Bone marrow (tissue), 2 donors: ENCODE results near the gene MIB2.

Experiments
- DNase-seq, 2 donors: peaks; one replicate each; lab custom pipeline; 2025; lab: John Stamatoyannopoulos, UW

The MIB2 gene

DNA sequence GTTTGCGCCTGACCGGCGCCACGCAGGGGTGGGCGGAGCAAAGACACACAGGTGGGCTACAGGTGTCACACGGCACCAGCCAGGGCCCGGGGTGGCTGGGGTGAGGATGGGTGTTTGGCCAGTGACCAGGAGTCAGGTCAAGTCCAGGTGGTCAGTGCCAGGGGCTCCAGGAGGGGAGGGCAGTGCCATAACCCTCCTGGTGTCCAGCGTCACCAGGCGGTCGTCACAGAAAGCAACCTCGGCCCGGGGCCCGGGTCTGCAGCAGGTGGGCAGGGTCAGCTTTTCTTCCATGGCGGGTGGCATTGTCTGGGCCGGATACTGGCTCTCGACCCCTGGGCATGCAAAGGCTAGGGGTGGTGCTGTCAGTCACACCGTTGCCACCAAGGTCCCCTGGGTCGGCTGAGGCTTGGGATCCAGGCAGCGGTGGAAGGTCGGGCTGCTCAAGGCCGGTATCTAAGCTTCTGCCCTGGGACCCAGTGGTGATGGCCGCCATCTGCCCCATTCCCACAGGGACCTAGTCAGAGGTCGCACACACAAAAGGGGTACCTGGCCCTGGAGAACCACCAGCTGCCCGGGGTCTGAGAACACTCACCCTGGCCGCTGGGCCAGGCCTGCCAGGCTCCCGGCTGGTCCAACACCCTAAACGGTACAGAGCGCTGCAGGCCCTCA, 17.1 kb upstream of the MIB2 start:
- no peak for DNase-seq

DNA sequence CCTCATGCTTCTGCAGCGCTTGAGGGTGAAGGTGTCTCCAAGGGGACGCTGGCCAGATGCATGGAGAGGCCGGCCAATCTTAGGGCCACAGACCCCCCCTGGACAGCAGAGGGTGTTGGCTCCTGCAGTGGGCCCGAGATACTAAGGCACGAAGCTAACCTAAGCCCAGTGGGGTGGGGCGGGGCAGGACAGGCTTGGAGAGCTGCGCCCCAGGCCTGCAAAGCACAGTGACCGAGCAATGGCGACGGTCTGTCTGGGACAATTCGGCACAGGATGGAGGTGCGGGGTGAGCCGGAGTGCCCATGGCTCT, 16.6 kb upstream of the MIB2 start:
- no peak for DNase-seq

DNA sequence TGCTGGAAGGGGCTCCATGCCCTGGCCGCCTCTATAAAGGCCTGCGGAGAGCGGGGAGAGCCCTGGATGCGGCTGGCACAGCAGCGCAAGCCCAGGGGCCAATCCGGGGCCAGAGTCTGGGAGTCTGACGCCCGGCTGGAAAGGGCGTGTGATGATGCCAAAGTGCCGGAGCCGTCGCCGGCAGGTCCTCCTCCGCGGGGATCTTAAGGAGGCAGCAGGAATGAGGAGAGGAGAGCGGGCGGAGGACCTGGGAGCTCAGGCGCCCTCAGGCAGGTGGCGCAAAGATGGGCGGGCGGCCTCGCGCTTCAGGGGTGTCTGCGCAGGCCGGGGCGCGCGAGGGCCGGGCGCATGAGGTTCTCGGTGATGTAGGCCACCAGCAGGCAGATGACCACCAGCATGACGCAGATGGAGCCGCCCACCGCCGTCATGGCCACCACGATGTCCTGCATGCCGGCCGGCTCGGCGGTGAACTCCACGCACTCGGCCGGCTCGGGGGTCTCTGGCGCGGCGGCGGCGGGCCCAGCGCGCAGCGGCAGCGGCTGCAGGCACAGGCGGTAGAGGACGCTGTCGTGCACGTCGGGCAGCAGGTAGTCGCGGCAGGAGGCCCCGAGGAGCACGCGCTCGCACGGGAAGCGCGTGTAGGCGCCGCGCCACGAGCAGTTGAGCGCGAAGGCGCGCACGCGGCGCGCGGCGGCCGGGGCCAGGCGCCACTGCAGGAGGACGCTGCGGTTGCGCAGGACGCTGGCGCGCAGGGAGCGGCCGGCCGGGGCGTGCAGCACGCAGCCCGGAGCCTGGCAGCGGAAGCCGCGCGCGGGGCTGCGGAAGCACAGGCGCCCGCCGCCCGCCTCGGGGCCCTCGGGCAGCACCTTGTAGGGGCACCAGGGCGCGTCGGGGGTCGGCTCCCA, 16.0 kb upstream of the MIB2 start:
- no peak for DNase-seq

DNA sequence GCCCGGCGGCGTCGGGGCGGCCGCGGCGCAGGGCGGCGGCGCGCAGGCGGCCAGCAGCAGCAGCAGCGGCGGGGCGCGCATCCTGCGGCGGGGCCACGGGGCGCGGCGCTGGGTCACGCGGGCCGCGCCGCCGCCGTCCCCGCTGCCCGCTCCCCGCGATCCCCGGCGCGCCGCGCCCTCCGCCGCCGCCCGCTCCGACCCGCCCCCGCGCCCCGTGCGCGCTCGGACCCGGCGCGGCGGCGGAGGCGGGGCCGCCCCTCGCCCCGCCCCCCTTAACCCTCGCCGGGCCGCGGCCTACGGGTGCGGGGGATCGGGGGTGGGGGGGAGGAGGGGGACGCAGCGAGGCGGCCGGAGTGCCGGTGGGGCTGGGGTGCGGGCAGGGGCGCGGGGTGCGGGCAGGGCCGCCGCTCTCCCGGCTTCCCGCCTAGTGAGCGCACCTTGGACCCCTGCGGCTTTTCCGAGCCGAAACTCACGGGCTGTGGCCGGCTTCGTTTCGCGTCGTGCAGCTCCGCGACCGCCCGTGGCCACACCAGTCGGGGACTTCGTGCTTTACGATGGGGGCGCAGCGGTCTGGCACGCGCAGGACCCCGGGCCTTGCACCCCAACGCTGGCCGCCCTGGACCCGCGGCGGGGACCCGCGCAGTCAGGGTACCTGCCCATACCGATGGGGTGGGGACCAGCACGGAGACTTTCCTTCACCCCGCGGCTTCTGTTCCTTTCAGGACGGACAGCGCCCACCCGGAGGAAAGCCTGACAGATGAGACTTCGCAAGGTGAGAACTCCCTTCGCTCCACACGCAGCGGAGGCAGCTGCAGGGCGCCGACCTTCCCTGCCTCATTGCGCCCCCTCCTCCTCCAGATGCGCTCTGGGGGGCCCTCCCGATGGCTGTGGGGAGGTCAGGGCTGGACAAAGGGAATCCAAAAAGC, 15.1 kb upstream of the MIB2 start, which contains the start of gene FNDC10:
Gene FNDC10 (minus strand): TSS at position 201 of the 926 bp plus-strand sequence. CDS start 120 bp downstream, at position 81.
- no peak for DNase-seq

DNA sequence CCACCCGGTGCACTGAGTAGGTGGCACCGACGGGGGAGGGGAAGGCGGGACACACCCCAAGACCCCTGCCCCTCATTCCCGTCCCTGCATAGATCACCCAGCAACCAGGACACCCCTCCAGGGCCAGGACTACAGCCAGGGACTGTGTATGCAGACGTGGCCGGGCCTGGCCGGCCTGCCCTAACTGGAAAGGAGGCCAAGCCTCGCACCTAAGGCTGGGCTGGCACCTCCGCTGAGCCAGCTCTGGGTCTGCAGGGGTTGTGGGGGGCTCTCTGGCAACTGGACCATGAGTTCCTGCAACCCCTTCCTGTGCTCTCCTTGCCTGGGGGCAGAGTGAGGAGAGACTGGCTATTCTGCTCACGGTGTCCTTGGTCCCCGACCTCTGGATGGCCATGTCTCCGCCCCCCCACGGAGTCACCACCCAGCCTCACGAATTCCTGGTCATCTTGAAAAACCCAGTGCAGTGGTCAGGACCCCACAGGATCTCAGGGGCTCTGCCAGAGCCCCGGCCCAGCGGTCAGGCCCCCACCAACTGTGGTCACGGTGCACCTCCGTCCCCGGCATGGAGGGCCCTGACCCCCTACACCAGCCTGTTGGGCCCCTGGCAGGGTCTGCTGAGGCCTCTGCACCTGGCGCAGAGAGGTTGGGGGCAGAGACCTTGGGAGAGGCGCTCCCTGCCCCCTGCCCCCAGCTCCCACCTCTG, 14.3 kb upstream of the MIB2 start:
- DNase-seq, result no peak

DNA sequence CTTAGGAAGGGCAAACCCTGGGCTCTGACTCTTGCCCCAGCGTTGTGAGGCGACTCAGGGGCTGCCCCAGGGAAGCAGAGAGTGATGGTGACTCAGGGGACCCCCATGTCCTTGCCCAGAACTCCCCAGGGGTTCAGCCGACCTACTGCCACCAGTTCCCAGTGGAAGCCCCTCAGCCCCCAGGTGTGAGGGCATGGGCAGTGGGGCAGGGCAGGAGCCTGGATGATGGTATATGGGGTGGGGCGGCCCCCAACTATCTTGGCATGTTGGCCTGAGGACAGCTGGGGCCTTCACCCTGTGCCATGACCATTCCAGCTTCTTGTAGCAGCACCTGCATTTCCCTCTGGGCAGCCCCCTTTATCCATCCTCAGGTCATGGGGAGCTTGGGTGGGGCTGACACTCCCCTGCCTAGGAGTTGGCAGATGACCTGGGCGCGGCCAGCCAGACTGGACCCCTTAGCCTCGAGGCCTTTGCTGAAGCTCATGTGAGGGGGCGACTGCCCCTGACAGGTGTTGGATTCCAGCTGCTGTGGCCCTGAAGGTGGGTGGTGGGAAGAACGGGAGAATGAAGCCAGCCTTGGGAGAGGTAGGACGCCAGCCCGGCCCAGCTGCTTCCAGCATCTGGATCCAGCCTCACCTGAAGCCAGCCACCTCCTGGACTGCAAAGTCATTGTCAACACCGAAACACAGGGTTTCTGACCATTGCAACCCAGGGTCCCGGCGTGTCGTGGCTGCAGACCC, 13.6 kb upstream of the MIB2 start:
- DNase-seq, result no peak

DNA sequence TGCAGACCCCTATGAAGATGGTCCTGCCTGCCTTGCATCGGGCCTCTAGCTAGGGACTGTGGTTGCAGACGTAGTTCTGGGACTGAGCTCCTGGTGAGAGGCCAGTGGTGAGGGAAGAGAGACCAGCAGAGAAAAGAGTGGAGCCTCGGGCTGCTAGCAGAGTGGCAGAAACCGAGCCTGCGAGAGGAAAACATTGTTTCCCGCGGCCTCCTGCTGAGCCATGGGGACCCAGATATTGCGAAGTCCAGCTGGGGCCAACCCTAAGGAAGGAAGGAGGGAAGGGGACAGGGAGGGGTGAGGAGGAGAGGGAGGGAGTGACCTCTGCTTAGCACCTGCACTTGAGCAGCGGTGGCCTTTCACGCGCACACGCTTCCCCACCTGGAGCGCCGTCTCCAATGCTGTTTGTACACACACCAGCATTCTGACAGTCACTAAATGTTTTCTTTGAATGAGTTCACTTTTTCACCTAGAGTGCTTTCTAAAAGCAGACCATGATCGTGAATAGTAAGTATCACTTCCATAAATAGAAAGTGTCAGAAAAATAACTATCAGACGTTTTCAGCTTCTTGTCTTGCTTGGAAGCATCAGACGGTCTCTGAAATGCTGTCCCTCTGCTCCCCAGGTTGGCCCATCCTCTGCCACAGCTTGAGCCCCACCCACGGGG, 12.9 kb upstream of the MIB2 start:
- DNase-seq, result no peak

DNA sequence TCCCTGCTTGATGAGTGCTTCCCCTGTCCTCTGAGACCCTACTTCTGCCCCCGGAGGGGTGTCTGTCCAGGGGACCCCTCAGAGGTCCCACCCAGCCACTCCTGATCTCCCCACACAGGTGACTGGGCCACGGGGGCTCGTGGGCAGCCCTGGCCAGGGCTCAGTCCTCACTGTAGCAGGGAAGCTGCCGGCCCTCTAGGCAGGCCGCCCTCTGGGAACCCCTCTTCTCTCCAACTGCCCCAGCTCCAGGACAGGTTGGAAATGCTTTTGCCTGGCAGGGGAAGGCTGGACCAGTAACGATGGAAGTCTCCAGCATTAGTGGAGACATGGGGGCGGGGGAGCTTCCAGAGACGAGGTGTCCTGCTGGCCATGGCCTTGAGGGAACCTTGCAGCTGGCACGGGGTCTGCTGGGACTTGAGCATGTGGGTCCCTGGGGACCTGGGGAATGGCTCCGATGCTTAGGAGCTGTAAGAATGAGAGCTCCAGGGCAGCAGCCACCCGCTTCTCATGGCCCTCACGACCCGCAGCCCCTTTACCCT, 12.3 kb upstream of the MIB2 start:
- DNase-seq, result no peak

DNA sequence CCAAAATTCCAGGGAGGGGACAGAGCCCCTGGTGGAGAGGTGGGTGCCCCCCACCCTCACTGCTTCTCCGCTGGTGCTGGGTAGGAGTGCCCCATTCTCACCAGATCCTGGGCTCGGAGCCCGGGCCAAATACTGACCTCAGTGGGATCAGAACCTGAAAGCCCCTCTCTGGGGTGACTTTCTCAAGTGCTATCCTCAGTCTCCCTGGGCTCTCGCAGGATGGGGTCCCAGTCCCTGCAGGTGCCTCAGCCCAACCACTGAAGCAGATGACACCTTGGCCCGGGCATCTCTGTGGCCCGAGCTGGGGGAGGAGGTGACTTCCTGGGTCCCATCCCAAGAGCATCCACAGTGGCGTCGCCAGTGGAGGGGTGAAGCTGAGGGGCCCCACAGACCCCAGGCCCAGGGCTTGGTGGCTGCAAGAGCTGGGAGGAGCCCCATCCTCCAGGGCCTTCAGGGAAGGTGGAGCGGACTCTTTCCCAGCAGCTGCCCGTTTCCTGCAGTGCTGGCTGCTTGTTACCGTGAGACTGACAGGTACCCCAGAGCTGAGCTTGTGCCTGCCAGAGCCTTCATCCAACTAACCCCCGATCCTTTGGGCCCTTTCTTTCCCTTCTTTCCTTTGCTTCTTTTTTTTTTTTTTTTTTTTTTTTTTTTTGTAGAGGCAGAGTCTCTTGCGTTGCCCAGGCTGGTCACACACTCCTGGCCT, 11.5 kb upstream of the MIB2 start:
- no peak for DNase-seq

DNA sequence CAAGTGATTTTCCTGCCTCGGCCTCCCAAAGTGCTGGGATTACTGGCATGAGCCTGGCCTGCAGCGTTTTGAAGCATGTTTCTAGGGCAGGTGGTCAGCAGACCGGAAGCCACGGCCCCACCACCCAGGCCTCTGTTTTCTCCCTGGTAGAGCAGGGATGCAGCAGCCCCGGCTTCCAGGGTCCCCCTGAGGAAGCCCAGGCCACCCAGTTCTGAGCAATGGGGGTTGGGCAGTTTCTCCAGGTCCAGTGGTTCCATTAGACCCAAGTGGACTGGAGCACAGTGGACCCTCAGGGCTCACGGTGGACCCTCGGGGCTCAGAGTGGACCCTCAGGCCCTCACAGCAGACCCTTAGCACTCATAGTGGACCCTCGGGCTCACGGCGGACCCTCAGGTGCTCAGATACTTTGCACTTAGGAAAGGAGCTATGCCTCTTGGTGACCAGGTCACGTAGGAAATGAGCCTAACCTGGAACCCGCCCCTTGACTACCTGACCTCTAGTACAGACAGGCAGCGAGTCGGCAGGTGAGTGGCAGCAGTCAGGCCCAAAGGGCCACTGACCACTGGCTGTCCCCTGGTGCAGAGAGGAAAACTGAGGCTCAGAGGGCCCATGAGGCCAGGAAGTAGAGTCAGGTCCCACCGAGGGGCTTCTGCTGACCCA, 10.8 kb upstream of the MIB2 start:
- no peak for DNase-seq

DNA sequence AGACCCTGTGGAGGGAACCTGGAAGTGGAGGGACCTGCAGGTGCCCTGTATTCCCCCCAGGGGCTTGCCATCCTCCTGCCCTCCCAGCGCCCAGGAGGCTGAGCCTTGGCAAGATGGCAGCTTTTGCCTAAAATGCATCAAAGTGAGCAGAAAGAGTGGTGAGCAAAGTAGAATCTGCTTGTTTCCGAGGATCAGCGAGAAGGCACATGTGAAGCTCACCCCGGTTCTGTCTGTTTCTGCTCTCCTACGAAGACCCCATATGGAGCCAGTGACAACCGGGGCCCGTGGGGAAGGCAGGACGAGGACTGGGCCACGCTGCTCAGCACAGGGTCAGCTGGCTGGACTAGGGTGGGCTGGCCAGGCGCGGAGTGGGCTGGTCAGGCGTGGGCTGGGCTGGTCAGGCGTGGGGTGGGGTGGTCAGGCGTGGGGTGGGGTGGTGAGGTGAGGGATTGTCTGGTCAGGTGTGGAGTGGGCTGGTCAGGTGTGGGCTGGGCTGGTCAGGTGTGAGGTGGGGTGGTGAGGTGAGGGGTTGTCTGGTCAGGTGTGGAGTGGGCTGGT, 10.2 kb upstream of the MIB2 start:
- no peak for DNase-seq

DNA sequence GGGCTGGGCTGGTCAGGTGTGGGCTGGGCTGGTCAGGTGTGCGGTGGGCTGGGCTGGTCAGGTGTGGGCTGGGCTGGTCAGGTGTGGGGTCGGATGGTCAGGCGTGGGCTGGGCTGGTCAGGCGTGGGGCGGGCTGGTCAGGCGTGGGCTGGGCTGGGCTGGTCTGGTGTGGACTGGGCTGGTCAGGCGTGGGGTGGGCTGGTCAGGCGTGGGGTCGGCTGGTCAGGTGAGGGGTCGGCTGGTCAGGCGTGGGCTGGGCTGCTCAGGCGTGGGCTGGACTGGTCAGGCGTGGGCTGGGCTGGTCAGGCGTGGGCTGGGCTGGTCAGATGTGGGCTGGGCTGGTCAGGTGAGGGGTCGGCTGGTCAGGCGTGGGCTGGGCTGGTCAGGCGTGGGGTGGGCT, 9.6 kb upstream of the MIB2 start:
- DNase-seq, result no peak

DNA sequence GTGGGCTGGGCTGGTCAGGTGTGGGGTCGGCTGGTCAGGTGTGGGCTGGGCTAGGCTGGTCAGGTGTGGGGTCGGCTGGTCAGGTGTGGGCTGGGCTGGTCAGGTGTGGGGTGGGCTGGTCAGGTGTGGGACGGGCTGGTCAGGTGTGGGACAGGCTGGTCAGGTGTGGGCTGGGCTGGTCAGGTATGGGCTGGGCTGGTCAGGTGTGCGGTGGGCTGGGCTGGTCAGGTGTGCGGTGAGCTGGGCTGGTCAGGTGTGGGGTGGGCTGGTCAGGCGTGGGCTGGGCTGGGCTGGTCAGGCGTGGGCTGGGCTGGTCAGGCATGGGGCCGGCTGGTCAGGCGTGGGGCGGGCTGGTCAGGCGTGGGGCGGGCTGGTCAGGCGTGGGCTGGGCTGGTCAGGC, 9.1 kb upstream of the MIB2 start:
- no peak for DNase-seq

DNA sequence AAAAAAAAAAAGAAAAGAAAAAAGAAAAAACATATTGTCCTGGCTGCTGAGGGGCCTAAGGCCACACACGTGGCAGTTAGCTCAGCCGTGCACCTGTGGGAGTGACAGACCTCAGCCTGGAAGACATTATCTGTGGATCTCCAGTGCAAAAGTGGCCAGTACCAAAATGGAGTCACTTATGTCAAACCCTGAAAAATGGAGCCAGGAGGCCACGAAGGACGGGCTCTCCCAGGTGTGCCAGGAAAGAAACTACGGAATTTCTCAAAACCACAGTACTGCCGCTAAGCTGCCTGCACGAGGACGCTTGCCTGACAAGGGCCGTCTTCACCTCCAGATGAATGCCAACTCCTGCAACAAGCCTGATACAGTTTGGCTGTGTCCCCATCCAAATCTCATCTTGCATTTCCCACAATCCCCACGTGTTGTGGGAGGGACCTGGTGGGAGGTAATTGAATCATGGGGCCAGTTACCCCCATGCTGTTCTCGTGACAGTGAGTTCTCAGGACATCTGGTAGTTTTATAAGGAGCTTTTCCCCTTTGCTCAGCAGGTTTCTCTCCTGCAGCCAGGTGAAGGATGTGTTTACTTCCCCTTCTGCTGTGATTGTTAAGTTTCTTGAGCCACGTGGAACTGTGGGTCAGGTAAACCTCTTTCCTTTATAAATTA, 5.3 kb upstream of the MIB2 start:
- no peak for DNase-seq

DNA sequence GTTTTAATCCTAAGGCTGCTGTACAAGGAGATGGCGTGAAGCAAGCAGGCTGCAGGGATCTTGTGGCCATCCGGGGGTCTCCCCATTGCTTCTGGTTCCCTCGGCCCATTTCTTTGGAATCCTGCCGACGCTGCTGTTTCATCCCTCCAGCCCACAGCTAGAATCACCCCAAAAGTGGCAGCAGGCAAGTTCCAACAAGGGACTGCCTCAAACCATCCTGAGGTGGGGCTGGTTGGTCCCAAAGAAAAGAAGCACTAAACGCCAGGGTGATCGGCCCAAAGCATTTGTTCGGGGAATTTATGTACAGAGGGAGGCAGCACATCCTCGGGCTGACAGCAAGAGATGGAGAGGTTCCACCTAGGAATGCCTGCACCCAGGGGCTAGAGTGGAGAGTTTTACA, 4.5 kb upstream of the MIB2 start:
- DNase-seq, result no peak

DNA sequence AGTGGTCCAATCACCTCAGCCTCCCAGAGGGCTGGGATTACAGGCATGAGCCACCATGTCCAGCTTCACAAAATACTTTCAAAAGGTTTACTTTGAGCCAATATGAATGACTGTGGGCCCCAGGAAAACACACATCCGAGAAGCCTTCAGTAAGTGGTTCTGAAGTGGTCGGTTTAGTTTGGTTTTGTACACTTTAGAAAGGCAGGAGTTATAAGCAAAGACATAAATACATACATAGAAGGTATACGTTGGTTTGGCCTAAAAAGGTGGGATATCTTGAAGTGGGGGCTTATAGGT, 3.2 kb upstream of the MIB2 start:
- no peak for DNase-seq

DNA sequence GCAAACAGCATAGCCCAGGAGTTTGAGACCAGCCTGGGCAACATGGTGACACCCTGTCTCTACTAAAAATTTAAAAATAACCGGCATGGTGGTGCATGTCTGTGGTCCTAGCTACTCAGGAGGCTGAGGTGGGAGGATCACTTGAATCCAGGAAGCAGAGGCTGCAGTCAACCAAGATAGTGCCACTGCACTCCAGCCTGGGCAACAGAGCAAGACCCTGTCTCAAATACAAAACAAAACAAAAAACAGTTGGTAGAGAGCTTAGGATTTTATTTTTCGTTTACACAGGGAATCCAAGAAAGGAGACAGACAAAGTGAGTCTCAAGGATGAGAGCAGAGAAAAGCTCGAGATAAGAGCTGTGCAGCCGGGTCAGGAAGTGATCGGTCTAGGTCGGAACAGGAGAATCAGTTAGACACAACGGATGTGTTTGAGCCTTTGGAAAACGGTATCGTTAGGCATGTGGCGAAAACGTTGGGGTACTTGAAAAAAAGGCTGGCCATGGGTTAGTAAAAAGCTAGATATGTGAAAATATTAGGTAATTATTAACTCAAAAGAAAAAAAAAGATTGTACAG, 1.7 kb upstream of the MIB2 start:
- DNase-seq, result no peak
